ENCODE results near the gene FAF1.
"Not testable (repeated sequence)": the region's sequence is repeated elsewhere in the genome, so short reads cannot be mapped to it uniquely, and the experiment has no call there.

The FAF1 gene

DNA sequence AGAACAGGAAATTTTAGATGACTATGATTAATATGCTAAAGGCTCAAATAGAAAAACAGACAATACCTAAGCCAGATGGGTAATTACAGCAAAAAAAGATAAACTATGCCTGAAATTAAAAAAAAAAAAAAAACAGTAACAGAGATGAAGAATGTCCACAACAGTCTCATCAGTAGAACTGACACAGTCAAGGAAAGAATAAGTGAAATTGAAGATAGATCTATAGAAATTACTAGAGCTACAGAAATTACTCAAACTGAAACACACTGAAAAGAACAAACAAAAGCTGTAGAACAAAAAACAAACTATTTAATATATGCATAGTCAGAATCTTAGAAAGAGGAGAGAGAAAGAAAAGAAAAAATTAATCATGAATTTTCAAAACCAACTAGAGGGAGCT is 112.8 kb downstream of the FAF1 start:
- no peak for DNase-seq (ENCODE audit: low spot score)

DNA sequence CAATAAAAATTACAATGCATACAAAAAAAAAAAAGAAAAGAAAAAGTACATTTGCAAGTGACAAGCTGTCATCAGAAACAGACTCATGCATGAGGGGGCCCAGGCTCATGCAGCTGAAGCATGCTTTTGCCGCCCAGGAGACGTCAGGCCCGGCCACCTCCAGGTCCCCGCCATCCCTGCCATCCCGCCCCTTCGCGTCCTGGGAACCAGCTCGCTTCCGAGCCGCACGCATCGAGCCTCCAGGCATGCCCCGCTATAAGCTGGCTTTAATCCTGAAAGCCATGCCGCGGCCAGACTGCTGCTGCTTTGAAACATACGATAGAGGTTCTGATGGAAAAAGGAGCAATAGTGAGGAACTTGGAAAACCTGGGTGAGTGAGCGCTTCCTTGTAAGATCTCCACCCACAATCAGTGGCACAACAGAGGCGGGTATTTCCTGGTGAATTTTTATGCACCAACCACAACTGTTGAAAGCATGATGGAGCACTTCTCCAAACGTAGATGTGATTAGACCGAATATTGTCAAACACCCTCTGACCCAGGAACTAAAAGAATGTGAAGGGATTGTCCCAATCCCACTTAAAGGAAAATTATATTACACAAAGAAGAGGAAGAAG is 113.7 kb downstream of the FAF1 start:
- DNase-seq (ENCODE audit: low spot score): no peak

DNA sequence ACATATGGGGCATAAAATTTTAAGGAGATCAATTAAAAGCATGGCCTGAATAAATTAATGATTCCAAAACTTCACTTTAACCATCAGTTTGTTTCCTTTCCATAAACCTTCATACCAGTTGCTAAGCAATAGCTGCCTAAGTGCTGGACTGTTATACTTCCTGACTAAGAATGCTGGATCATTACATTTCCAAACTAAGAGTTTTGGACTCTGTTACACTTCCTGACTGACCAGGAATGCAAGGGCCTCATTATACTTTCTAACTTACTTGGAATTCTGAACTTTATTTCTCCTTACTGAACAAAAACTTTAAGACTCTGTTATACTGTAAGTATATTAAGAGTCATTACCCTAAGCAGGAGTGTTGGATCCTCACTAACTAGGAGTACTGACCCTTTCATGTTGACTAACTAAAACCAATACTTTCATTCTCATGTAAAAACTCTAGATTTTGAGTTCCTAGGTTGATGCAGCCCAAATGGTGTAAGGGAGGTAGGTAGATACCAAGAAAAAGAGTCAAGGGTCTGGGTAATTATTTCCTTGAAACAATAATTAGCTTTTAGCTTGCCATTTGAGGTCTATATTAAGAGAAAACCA is 118.2 kb downstream of the FAF1 start:
- no peak for DNase-seq (ENCODE audit: low spot score)

DNA sequence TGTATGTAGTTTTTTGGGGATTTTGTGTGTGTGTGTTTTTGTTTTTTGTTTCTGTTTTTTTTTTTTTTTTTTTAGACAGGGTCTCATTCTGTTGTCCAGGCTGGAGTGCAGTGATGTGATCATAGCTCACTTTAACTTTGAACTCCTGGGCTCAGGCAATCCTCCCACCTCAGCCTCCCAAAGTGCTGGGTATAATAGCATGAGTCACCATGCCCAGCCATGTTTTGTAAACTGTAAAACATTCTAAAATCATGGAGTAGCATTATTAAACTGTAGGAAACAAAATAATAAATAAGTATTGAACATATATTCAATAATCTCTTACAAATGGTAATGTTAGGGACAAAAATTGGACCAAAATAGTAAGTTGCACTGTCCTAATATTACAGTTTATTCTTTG is 124.0 kb downstream of the FAF1 start:
- no peak for DNase-seq (ENCODE audit: low spot score)

DNA sequence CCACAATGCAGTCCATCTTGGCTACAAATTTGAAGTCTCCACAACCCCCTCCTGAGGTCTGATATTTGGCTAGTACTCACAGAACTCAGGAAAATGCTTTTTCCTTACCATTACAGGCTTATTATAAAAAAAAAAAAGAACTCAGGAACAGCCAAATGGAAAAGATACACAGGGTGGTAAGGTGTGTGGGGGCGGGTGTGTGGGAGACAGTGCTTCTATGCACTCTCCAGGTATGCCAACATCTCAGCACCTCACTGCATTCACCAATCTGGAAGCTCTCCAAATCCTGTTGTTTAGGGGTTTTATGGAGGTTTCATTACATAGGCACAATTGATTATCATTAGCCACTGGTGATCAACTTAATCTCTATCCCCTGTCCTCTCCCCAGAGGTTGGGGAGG is 126.9 kb downstream of the FAF1 start:
- DNase-seq (ENCODE audit: low spot score): no peak

DNA sequence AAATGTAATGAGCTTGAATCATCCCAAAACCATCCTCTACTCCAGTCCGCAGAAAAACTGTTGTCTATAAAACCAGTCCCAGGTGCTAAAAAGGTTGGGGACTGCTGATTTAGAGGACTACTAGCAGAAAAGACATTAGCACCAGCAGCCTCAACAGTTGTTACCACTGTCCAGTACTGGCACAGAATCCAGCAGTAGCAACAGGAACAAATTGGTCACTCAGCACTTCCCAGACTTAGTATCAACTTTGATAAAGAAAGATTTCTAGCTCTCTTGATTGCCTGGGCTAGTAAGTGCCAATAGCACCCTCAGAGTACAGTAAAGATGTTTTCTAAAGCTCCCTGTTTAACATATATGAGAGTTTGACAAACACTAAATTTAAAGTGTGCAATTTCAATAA is 127.9 kb downstream of the FAF1 start:
- no peak for DNase-seq (ENCODE audit: low spot score)

DNA sequence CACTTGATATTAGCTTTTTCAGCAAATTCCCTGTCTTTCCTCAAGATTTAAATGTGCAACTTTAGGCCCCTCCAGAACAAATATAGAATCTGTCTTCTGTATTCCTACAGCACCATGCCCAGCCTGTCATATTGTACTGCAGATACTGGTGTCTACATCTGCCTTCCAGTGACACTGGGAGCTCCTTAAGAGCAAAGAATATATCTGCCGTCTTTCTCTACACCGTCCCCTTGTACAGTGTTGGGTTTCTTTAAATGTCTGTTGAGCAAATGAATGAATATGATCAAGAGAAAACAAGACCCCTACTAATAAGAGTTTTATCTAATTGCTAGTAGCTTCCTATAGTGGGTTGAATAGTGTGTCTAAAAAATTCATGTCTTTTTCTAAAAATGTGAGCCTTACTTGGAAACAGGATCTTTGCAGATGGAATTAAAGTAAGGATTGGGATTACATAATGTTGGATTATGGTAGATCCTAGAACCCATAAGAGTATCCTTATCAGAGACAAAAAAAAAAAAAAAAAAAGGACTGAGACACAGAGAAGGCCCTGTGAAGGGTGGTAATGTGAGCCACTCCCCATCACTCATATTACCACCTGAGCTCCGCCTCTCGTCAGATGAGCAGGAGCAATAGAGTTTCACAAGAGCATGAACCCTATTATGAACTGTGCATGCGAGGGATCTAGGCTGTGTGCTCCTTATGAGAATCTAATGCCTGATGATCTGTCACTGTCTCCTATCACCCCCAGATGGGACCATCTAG is 128.6 kb downstream of the FAF1 start:
- no peak for DNase-seq (ENCODE audit: low spot score)

DNA sequence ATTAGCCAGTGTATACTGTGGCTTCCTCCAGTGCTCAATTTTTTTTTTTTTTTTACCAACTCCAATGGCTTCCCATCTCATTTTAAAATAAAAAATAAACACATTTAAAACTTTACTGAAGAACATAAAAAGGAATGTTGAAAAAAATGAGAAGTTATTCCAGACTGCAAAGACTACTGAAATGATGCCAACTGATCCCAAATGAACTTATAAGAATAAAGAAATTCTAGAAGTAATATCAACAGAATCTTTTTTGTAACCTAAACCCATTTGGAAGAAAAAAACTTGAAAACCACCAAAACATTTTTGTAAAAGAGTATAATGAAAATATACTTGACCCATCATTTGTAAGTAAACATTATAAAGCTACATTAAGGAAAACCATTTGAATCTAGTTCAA is 129.4 kb downstream of the FAF1 start:
- DNase-seq (ENCODE audit: low spot score): no peak

DNA sequence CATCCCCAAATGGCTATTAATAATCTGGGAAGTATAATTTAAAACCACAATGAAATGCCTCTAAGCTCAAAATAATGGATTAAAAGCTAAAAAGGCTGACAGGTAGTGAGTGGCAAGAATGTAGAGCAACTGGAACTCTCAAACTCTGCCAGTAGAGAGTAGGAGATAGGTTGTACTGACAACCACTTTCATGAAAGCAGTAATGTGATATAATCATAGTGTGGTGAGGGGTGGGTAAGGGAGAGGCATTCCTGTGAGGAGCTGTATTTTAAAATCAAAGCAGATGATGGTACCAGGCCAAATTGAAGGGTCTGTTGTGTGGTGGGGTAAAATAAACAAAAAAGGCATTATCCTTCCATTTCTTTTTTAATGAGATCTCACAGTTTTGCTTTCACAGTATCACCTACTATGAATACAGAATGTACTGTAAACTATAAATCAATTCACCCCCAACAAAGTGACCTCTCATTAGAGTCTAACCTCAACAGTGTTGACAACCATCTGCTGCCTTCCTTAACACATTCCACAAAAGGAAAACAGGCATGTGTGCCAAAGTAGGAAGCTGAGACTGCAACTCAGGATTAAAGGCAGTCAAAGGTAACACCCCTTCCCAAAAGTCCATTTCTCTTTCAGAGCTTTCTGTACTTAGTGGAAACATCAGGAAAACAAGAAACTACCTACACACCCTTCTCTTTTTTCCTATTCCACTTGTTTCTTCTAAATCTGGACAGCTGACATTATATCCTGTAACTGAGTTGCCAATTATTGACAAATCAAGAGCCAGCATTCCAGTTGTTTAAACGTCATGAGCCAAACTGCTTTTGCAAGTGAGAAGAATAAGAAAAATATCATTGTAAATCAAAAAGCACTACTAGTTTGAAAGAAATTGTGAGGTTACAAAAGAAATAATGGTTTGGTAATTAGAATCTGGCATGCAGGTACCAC is 130.8 kb downstream of the FAF1 start:
- no peak for DNase-seq (ENCODE audit: low spot score)

DNA sequence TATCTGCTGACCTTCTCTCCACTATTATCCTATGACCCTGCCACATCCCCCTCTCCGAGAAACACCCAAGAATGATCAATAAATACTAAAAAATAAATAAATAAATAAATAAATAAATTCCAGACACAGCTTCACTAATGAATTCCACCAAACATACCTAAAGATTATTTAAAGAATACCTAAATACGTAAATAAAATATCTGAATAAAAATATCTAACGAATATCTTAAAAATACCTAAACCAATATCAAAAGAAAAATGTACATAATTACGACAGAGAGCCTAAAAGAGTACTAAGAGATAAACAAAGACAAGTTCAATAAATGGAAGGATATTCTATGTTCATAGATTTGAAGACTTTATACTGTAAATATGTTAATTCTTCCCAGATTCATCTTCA is 132.5 kb downstream of the FAF1 start:
- no peak for DNase-seq (ENCODE audit: low spot score)

DNA sequence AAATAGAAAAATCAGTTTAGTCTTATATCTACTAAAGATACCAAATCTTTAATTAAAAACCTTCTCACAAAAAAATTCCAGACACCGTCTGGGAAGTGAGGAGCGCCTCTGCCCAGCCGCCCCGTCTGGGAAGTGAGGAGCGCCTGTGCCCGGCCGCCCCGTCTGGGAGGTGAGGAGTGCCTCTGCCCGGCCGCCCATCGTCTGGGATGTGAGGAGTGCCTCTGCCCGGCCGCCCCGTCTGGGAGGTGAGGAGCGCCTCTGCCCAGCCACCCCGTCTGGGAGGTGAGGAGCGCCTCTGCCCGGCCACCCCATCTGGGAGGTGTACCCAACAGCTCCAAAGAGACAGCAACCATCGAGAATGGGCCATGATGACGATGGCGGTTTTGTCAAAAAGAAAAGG is 133.3 kb downstream of the FAF1 start:
- DNase-seq (ENCODE audit: low spot score): not testable (repeated sequence)

DNA sequence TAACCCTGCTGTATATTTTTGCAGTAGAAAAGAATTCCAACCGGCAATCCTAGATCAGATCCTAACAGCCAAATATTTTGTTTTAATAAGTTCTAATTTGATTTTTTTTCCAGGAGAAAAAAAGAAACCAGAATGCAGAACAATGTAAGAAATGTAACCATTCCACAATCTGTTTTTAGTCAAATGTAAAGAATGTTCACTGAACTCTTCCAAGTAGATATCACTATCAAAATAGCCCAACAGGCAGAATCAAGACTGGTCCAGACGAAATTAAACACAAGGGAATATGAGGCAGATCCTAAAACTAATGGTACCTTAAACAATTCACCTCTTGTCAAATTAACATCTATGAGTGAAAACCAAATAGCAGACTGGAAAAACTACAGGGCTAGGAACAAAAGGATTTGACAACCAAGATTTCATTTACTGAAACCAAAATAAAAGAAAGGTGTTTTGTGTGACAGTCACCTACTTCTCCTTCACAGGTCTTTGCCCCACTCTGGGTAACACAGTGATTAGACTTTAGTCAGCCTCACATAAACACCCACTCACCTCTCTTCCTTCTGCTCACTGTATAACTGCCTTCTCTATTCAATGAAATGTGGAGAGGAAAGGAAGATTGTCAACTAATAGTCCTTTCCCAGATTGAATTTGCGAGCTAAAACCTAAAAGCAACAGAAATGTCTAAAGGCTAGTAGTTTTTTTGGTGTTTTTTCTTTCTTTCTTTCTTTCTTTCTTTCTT is 137.9 kb downstream of the FAF1 start:
- DNase-seq (ENCODE audit: low spot score): no peak

DNA sequence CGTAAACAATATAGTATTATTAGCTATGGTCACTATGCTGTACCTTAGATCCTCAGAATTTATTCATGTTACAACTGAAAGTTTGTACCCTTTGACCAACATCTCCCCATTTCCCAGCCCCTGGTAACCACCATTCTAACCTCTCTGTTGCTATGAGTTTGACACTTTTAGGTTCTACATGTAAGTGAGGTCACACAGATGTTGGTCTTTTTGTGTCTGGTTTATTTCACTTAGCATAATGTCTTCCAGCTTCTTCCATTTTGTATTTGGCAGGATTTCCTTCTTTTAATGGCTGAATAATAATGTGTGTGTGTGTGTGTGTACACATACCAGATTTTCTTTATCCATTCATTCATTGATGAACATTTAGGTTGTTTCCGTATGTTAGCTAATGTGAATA is 139.5 kb downstream of the FAF1 start:
- DNase-seq (ENCODE audit: low spot score): no peak

DNA sequence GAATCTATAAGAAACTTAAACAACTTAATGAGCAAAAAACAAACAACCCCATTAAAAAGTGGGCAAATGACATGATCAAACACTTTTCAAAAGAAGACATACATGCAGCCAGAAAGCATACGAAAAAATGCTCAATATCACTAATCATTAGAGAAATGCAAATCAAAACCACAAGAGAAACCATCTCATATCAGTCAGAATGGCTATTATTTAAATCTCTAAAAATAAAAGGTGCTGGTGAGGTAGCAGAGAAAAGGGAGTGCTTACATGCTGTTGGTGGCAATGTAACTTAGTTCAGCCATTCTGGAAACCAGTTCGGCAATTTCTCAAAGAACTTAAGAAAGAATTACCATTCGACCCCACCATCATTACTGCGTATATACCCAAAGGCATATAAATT is 147.7 kb downstream of the FAF1 start:
- DNase-seq (ENCODE audit: low spot score): no peak

DNA sequence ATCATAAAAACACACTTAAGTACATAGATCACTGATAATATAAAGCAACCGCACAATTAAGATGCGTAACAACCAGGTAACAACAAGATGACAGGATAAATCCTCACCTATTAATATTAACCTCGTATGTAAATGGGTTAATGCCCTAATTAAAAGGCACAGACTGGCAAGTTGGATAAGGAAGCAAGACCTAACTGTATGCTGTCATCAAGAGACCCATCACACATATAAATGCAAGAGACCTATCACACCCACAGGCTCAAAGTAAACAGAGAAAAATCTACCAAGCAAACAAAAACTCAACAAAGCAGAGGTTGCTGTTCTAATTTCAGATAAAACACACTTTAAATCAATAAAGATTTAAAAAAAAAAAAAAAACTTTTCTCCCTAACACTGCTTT is 151.8 kb downstream of the FAF1 start:
- no peak for DNase-seq (ENCODE audit: low spot score)

DNA sequence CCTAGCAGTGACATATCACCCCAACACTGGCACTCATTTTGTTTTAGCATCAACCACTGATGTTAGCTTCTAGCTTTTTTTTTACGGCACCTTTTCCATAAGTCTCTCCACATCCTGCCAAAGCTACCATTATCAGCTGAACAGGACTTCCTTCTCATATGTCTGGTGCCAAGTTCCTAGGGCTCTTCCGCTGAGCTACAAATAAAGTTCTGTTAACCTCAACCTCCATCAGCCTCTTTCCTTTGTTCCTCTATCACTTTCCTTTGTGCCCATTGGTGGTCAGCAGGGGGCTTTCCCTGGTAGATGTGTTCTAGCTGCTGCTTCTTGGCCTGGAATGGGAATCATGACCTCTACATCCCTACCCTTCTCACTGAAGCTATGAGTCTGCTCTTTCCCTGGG is 163.8 kb downstream of the FAF1 start:
- no peak for DNase-seq (ENCODE audit: low spot score)

DNA sequence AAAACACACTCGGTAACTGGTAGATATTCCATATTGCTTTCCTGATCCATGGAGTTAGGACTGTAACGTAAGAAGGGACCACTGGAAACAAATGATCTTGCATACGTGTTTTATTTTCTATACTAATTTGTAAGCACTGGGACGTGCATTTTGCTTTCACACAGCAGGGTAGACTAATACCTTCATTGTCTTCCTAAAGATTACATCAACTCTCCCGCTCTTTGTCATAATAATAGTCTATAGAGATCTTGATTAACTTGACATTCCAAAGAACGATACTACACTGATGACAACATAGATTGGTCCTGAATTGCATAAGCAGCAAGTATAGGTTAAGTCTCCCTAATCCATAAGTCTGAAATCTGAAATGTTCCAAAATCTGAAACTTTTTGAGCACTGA is 166.5 kb downstream of the FAF1 start:
- no peak for DNase-seq (ENCODE audit: low spot score)

DNA sequence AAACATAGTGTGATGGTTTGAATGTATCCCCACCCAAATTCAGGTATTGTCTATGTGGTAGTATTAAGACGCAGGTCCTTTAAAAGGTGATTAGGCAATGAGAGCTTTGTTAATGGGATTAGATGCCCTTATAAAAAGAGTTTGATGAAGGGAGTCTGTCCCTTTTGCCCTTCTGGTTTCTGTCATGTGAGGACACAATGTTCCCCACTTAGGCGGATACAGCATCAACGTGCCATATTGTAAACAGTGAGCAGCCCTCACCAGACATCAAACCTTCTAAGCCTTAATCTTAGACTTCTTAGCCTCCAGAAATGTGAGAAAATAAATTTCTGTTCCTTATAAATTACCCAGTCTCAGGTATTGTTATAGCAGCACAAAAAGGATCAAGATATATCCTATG is 172.8 kb downstream of the FAF1 start:
- no peak for DNase-seq (ENCODE audit: low spot score)

DNA sequence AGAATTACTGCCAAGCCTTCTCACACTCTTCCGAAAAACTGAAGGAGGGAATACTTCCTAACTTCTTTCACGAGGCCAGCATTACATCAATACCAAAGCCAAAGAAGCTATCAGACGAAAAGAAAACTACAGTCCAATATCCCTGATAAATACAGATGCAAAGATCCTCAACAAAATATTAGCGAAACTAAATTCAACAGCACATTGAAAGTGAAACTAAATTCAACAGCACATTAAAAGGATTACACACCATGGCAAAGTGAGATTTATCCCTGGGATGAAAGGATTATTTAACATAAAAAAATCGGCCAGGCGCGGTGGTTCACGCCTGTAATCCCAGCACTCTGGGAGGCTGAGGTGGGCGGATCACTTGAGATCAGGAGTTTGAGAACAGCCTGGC is 176.8 kb downstream of the FAF1 start:
- DNase-seq (ENCODE audit: low spot score): no peak

DNA sequence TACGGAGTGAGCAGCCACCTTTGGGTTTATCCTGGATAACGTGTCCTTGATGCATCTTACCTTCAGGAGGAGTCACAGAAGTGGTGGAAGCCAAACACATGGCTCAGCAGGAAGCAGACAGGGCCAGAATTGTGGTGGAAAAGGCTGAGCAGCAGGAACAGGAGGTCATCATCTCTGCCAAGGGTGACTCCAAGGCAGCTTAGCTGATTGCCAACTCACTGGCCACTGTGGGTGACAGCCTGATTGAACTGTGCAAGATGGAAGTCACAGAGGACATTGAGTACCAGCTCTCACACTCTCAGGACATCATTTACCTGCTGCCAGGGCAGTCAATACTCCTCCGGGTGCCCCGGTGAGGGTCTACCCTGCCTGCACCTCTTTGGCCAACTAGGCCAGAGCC is 179.3 kb downstream of the FAF1 start:
- no peak for DNase-seq (ENCODE audit: low spot score)

DNA sequence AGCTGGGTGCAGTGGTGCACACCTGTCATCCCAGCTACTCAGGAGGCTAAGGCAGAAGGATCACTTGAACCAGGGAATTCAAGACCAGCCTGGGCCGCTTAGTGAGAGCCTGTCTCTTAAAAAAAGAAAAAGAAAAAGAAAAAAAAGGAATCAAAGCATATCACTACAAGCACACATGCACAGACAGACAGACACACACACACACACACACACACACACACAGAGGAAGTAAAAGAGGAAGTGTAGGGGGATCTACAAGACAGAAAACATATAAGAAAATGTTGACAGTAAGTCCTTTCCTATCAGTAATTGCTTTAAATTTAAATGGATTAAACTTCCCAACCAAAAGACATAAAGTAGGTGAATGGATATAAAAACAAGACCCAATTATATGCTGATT is 180.3 kb downstream of the FAF1 start:
- no peak for DNase-seq (ENCODE audit: low spot score)

DNA sequence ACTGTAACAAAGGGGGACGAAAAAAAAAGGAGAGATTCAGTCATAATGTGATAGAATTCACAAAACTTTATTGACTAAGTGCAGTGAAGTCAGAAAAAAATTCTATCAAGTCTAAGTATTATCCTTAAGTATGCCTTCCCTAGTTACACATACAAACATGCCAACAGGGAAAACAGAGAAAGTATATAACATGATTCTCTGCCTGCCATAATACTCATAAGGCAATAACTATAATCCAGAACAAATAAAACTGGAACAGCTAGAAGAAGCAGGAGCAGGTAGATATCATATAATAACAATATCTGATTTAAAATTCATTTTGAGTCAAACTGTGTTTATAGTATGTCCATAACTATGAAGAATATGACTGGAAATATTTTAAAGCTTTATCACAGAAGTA is 184.3 kb downstream of the FAF1 start:
- DNase-seq (ENCODE audit: low spot score): no peak

All from hematopoietic multipotent progenitor cell treated with erythropoietin and hydrocortisone succinate and interleukin-3 and kit ligand, for 17 days (in vitro differentiated cells).